22Rv1 (cell line): ENCODE measurements around the gene TDO2.

Source experiments
- CTCF ChIP-seq: fragments of 450-650 bp; IDR thresholded peaks from 2 replicates; pipeline ENCODE4 v1.5.1; 2017; ENCODE audit warnings: mild to moderate bottlenecking
- ZFX ChIP-seq: fragments of 450-650 bp; IDR thresholded peaks from 2 replicates; pipeline ENCODE4 v1.6.1; 2017; ENCODE audit warnings: antibody characterized with exemption, borderline replicate concordance

GRCh38 chr4:155966731-155967395 is 63.4 kb downstream of the TDO2 start:
- TF ChIP-seq CTCF = no peak
- no peak for TF ChIP-seq ZFX
